ENCODE measurements around the gene TMA7B.

DNA sequence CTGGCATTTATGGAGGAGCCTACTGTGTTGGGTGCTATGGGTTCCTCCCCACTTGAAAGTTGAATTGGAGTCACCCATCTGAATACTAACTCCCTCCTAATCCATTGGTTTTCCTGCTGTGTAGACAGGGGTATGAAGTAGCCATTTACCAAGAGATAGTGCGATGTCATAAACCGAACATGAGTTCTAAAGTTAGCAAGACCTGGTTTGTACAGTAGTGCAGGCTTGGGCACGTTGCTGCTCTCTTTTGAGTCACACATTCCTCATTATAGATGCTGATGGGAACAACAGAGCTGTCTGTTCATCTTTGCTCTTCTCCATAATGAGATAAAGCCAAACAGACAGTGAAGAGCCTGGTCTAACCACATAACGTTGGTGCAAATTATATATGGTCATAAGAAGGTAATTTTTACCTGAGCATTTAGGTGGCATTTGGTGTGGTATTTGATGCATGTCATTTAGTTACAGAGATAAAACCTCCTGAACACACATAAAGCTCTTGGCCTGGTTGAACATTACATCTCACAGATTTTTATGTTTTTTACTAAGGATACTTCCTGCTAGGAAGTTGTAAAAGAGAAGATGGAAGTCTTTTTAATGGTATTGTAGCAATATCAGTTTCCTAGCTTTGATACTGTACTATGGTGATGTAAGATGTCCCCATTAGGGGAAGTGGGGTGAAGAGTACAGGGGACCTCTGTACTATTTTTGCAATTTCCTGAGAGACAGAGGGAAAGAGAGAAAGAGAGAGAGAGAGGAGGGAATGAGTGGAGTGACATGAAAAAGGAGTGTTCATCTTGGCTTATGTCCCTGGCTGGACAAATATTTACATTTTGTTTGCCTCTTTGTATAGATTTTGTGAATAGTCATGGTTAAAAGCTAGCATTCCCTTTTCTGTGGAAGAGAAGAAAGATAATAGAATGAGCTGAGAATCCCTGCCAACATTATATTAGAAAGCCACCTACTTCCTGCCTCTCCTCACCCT, 31.4 kb upstream of the TMA7B start:
- TF ChIP-seq, protein P1, sequence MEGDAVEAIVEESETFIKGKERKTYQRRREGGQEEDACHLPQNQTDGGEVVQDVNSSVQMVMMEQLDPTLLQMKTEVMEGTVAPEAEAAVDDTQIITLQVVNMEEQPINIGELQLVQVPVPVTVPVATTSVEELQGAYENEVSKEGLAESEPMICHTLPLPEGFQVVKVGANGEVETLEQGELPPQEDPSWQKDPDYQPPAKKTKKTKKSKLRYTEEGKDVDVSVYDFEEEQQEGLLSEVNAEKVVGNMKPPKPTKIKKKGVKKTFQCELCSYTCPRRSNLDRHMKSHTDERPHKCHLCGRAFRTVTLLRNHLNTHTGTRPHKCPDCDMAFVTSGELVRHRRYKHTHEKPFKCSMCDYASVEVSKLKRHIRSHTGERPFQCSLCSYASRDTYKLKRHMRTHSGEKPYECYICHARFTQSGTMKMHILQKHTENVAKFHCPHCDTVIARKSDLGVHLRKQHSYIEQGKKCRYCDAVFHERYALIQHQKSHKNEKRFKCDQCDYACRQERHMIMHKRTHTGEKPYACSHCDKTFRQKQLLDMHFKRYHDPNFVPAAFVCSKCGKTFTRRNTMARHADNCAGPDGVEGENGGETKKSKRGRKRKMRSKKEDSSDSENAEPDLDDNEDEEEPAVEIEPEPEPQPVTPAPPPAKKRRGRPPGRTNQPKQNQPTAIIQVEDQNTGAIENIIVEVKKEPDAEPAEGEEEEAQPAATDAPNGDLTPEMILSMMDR (IDR thresholded peaks at IDR 0.05; ENCODE audit: low read length): no peak
- TF ChIP-seq EZH2phosphoT487 (IDR thresholded peaks at IDR 0.05; ENCODE audit: low read length) (no peak), EZH2 (optimal IDR thresholded peaks at IDR 0.05; ENCODE audit: low read depth, low read length) (no peak)
